ENCODE results near the gene SEPTIN1. TPM values are rescaled to one million over a fixed set of nuclear protein-coding genes. Genes with fewer than 3 reads are reported as not detected.

Gene SEPTIN1
- total and polyA plus RNA-seq, 2 of the 4 experiments (the other 2 are of a cell fraction), result 0.24 TPM; not detected in 1

- dilution Hi-C loops (cut with HindIII; ENCODE audit: low sequenced_read_pairs, unreplicated experiment) (no loop called here), in situ Hi-C loops (cut with MboI; ENCODE audit: low sequenced_read_pairs) (no loop called here), intact Hi-C loops (cut with micrococcal nuclease) (no loop called here)
- Histone ChIP-seq H3K4me2 (ENCODE audit: low read depth, low read length) (peak overlapping the region; percentile 82), H3K27me3 (ENCODE audit: control insufficient read depth, insufficient read depth, low read length) (0 out of 2 replicates have a peak, but pooled peaks cover 2% of the 10 kb centered on the region), H3K9me3 (ENCODE audit: control insufficient read depth, insufficient read depth, low read length) (no peaks in the 10 kb centered on the region), H3K9ac (ENCODE audit: low read depth, low read length) (peak overlapping the region; percentile 23), H3K4me1 (ENCODE audit: control insufficient read depth, insufficient read depth, low read length) (peaks cover 3% of the 10 kb centered on the region; the same call in 1 of the 2 replicates), H3K4me3 (ENCODE audit: insufficient read depth, low read depth, low read length) (peak overlapping the region; percentile 64), H3K27ac (ENCODE audit: insufficient read depth, low read length) (no peak overlapping the region; the same call in 1 of the 2 replicates), H4K91ac (ENCODE audit: insufficient read depth, low read depth, low read length) (peak overlapping the region; percentile 33; the same call in 1 of the 2 replicates), H3K79me1 (ENCODE audit: low read depth in 1 of 2, low read length in 2 of 2) (peaks cover 15 to 19% of the 10 kb centered on the region in 2 experiments), H2AK5ac (ENCODE audit: low read depth, low read length) (peak overlapping the region; percentile 40), H3K18ac (ENCODE audit: low read depth, low read length) (no peak overlapping the region), H2BK120ac (ENCODE audit: low read depth, low read length) (no peak overlapping the region), H3K56ac (ENCODE audit: extremely low read depth, insufficient read depth, low read length) (peak overlapping the region; percentile 34; the same call in 1 of the 2 replicates), H4K8ac (ENCODE audit: low read depth in 2 of 2, low read length in 2 of 2) (peak overlapping the region; percentile 55 to 80; a peak in 3 of 4 replicates), H3K9me1 (ENCODE audit: insufficient read depth, low read length) (peaks cover 6% of the 10 kb centered on the region), H2BK5ac (ENCODE audit: low read depth, low read length, poor library complexity, severe bottlenecking) (no peak overlapping the region), H2AFZ (replicated peaks; ENCODE audit: low read length, poor library complexity) (peak overlapping the region; percentile 100), H3K14ac (replicated peaks; ENCODE audit: low read depth, low read length) (peak overlapping the region; percentile 72), H3K23ac (ENCODE audit: low read depth, low read length) (peak overlapping the region; percentile 77), H2BK15ac (ENCODE audit: low read depth, low read length) (no peak overlapping the region), H3K4ac (ENCODE audit: low read depth, low read length) (peak overlapping the region; percentile 69), H4K5ac (ENCODE audit: low read depth, low read length) (no peak overlapping the region), H3K36me3 (ENCODE audit: control insufficient read depth, insufficient read depth, low read length) (peaks cover 9% of the 10 kb centered on the region), H4K20me1 (ENCODE audit: insufficient read depth, low read length) (no peaks in the 10 kb centered on the region; the same call in 1 of the 2 replicates), H2AK9ac (replicated peaks; ENCODE audit: low read depth, low read length, poor library complexity) (peak overlapping the region; percentile 94), H2BK20ac (ENCODE audit: low read depth, low read length) (no peak overlapping the region)
- no peak for ATAC-seq (ENCODE audit: low read depth)
- WGBS, 2 experiments (ENCODE audit: extremely low coverage in 2 of 2, insufficient read length in 1 of 2), result 0% methylated on average over 1 of the region's 11 CpGs; no CpG with 5 or more reads in 1 of the 2 experiments
- POLR2A ChIA-PET (ENCODE audit: unreplicated experiment), result no interaction called here
- no peak for DNase-seq
- TF ChIP-seq MXI1 (IDR thresholded peaks at IDR 0.05; ENCODE audit: borderline replicate concordance, low read depth, low read length) (no peak), CTCF (conservative IDR thresholded peaks at IDR 0.05; ENCODE audit: low read depth, low read length) (no peak), RCOR1 (IDR thresholded peaks at IDR 0.05; ENCODE audit: insufficient replicate concordance, low read length) (no peak), ELK1 (IDR thresholded peaks at IDR 0.05; ENCODE audit: borderline replicate concordance, low read depth, low read length) (no peak), POLR2A (IDR thresholded peaks at IDR 0.05; ENCODE audit: low read depth, low read length) (no peak), USF2 (IDR thresholded peaks at IDR 0.05; ENCODE audit: low read depth, low read length) (no peak), FOS (IDR thresholded peaks at IDR 0.05; ENCODE audit: low read depth, low read length) (no peak), NFE2L2 (IDR thresholded peaks at IDR 0.05; ENCODE audit: low read depth, low read length) (no peak), MAFK (IDR thresholded peaks at IDR 0.05; ENCODE audit: low read depth, low read length) (no peak), MAZ (IDR thresholded peaks at IDR 0.05; ENCODE audit: borderline replicate concordance, low read depth, low read length) (no peak), SMC3 (IDR thresholded peaks at IDR 0.05; ENCODE audit: low read depth, low read length) (no peak), CHD1 (IDR thresholded peaks at IDR 0.05; ENCODE audit: low read depth, low read length) (no peak), BHLHE40 (IDR thresholded peaks at IDR 0.05; ENCODE audit: low read depth, low read length) (no peak)
- CTCF ChIA-PET, result interaction anchor here (0.6 to 1.5 kb wide), 8 partner anchors 9 to 200 kb away, joined by 3 to 6 read pairs (median 4); no protein-coding TSS in a partner anchor
- BruUV-seq (replicated peaks), result no TSS peak
Observed at GRCh38 chr16:30429418-30429677, 47.0 kb upstream of the SEPTIN1 start.

Measured in IMR-90 (cell line).